Measurements from ENCODE around the gene RAB6B. TPM values are rescaled to one million over a fixed set of nuclear protein-coding genes. Genes with fewer than 3 reads are reported as not detected.

Gene RAB6B
- total RNA-seq, 2 donors from 2014 or later: 2.6 to 5.6 TPM

DNA sequence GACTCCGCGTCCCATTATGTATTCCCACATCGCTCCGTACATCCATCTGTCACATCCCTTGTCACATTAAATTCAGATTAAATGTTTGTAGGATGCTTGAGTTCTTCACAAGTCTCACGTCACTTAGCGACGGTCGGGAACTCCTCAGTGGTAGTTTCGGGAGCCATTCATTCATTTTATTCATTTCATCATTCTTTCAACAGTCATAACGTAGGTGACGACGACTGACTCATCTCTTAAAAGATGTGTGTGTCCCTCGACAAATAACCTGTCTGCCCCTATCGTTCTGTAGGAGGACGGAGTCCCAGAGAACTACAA, 90.3 kb downstream of the RAB6B start:
- H3K36me3 ChIP-seq: peaks cover 7% of the 10 kb centered on the region
- H3K9ac ChIP-seq (ENCODE audit: low read depth in 2 of 2, low read length in 2 of 2): peak overlapping the region in 1 of 2 donors; percentile 79
- no peaks in the 10 kb centered on the region for H3K27me3 ChIP-seq
- H3K4me1 ChIP-seq: no peaks in the 10 kb centered on the region
- no peak overlapping the region for H3K27ac ChIP-seq
- no peak for DNase-seq
- TF ChIP-seq, protein P1, sequence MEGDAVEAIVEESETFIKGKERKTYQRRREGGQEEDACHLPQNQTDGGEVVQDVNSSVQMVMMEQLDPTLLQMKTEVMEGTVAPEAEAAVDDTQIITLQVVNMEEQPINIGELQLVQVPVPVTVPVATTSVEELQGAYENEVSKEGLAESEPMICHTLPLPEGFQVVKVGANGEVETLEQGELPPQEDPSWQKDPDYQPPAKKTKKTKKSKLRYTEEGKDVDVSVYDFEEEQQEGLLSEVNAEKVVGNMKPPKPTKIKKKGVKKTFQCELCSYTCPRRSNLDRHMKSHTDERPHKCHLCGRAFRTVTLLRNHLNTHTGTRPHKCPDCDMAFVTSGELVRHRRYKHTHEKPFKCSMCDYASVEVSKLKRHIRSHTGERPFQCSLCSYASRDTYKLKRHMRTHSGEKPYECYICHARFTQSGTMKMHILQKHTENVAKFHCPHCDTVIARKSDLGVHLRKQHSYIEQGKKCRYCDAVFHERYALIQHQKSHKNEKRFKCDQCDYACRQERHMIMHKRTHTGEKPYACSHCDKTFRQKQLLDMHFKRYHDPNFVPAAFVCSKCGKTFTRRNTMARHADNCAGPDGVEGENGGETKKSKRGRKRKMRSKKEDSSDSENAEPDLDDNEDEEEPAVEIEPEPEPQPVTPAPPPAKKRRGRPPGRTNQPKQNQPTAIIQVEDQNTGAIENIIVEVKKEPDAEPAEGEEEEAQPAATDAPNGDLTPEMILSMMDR (IDR thresholded peaks at IDR 0.05): no peak
- peak overlapping the region; percentile 84 for H3K4me3 ChIP-seq
- intact Hi-C loops (cut with DNase I): loop anchor here (10.0 kb wide), 1 partner anchor 141 kb away; the partner anchor contains the start of gene TOPBP1
- no peaks in the 10 kb centered on the region for H3K9me3 ChIP-seq

DNA sequence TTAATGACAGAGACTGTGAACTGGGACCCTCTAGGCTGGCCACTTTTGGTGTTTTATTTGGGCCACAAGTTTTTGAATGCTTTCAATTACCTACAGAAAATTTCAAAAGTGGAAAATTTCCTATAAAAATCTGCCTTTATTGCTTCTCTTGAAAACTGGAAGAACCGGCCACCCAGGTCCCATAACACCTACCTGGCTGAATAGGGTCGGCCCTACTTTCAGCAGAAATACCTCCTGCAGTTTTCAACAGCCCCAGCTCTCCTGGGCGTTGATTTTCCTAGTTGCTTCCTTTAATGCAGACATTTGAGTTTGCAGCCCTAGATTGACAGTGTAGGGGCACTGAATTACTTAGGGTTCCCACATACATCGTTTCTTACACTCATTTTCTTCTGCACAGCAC, 90.8 kb downstream of the RAB6B start:
- Histone ChIP-seq H3K27ac (no peak overlapping the region), H3K4me3 (peak overlapping the region; percentile 84), H3K4me1 (no peaks in the 10 kb centered on the region), H3K9me3 (no peaks in the 10 kb centered on the region), H3K36me3 (peaks cover 7% of the 10 kb centered on the region), H3K27me3 (no peaks in the 10 kb centered on the region), H3K9ac (ENCODE audit: low read depth in 2 of 2, low read length in 2 of 2) (no peak overlapping the region)
- TF ChIP-seq, protein P1 (IDR thresholded peaks at IDR 0.05): no peak
- DNase-seq: no peak
- intact Hi-C loops (cut with DNase I): loop anchor here (10.0 kb wide), 1 partner anchor 140 kb away; the partner anchor contains the start of gene TOPBP1

DNA sequence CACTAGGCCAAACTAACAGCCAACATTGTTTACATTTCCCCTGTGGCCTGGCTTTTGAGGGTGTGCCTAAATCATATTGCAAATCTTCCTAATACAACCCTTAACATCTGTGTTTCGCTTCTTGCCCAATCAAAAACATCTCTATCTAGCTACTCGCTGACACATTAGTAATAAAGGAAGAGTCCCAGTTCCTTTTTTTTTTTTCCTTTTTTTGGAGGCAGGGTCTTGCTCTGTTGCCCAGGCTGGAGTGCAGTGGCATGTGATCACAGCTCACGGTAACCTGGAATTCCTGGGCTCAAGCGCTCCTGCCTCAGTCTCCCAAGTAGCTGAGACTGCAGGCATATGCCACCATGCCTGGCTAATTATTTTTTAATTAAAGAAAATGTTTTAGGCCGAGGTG, 92.2 kb downstream of the RAB6B start:
- Histone ChIP-seq H3K27ac (no peak overlapping the region), H3K27me3 (no peaks in the 10 kb centered on the region), H3K36me3 (peaks cover 6% of the 10 kb centered on the region), H3K9ac (ENCODE audit: low read depth in 2 of 2, low read length in 2 of 2) (no peak overlapping the region), H3K4me3 (no peak overlapping the region), H3K4me1 (no peaks in the 10 kb centered on the region), H3K9me3 (no peaks in the 10 kb centered on the region)
- DNase-seq: no peak
- intact Hi-C loops (cut with DNase I): loop anchor here (10.0 kb wide), 1 partner anchor 139 kb away; the partner anchor contains the start of gene TOPBP1
- TF ChIP-seq, protein P1 (IDR thresholded peaks at IDR 0.05): no peak

DNA sequence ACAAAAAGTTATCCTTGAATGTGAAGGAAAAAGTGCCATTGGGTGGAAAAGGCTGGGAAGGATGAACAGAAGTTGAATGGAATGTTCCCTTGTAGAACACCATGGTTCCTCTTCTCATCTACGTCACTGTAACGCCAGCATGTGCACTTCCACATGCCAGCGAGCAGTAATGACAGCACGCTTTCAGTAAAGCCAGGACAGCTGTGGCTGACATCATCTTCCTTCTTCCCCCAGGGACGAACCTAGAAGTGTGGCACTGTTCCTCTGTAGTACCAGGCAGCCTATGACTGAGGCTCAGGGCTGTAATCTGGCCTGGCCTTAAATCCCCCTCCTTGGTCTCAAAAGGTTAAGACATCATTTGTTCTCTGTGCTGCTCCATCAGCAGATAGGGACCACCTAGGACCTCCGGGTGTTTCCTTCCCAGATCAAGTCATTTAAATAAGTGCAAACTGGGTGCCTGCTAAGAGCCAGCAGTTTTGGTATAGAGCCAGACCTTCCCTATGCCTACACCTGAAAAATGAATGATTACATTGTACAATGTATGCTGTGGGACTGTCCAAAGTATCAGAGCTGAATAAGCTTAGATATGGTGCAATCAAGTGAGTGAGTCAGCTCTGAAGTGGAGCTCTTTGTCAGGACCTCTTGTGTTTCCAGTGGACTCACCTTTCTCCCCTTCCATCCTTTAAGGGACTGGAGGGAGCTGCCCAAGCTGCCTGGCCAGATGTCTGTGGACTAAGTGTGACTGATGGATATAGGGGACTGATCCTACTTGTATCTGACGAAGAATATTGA, 95.7 kb downstream of the RAB6B start:
- no peak overlapping the region for H3K4me3 ChIP-seq
- H3K27me3 ChIP-seq: no peaks in the 10 kb centered on the region
- no peak for DNase-seq
- H3K36me3 ChIP-seq: no peaks in the 10 kb centered on the region
- TF ChIP-seq, protein P1 (IDR thresholded peaks at IDR 0.05): no peak
- H3K9ac ChIP-seq (ENCODE audit: low read depth in 2 of 2, low read length in 2 of 2): no peak overlapping the region
- no peaks in the 10 kb centered on the region for H3K4me1 ChIP-seq
- no peak overlapping the region for H3K27ac ChIP-seq
- intact Hi-C loops (cut with DNase I): loop anchor here (10.0 kb wide), 1 partner anchor 135 kb away; the partner anchor contains the start of gene TOPBP1
- H3K9me3 ChIP-seq: no peaks in the 10 kb centered on the region

DNA sequence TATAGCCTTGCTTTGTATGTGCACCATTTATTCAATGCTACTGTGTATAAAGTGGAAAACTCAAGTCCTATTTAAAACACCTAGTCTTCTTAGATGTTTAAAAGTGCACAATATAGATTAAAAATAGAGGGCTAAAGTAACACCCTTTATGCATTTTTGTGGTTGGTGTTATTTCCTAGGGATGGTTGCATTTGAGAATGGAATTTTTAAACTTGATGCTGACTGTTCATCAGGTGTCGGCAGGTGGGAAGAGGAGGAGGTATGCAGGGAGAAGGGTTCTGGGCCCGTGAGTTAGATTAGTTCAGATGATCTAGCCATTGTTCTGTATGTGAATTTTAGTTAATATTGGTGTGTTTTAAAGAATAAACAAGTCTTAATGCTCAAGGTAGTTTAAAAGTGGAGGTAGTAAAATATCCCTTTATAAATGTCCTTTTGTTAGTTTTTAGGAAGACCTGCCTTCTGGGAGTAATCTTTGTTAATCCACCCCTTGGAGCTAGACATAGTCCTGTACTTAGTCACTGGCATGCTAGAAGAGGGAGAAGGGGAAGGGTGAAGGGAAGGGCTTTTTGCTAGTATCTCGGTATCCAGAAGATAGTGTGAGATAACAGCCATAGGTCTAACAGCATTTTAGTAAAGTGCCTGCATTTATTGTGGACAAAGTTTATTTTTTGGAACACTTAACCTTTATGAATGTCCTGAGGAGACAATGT, 98.1 kb downstream of the RAB6B start:
- H3K4me3 ChIP-seq: no peak overlapping the region
- H3K4me1 ChIP-seq: no peaks in the 10 kb centered on the region
- no peak for DNase-seq
- intact Hi-C loops (cut with DNase I): no loop called here
- TF ChIP-seq, protein P1 (IDR thresholded peaks at IDR 0.05): no peak
- no peaks in the 10 kb centered on the region for H3K9me3 ChIP-seq
- H3K36me3 ChIP-seq: no peaks in the 10 kb centered on the region
- H3K27me3 ChIP-seq: no peaks in the 10 kb centered on the region
- no peak overlapping the region for H3K27ac ChIP-seq
- no peak overlapping the region for H3K9ac ChIP-seq (ENCODE audit: low read depth in 2 of 2, low read length in 2 of 2)
